Common myeloid progenitor, CD34-positive (primary cell): ENCODE measurements around the gene ZDHHC18.
"Not testable (repeated sequence)": the region's sequence is repeated elsewhere in the genome, so short reads cannot be mapped to it uniquely, and the experiment has no call there.

Experiments used
- CTCF ChIA-PET: fragments of 350-600 bp; sonication (Branson Sonifier 250); formaldehyde crosslinking; loops from one replicate; lab custom pipeline; 2021; ENCODE audit warnings: antibody characterized with exemption; lab: Charles Lee
- POLR2A ChIA-PET: fragments of 350-600 bp; sonication (Branson Sonifier 250); formaldehyde crosslinking; loops from one replicate; lab custom pipeline; 2021; ENCODE audit warnings: antibody characterized with exemption; lab: Charles Lee
- DNase-seq, 3 donors: peaks; one replicate each; pipeline versions ENCODE4 v3.0.0 to v3.0.0-alpha.2; 2013
- H3K27ac ChIP-seq, 2 experiments: 1 replicate in 1 of 2; 2 replicates in 1 of 2; pipeline ENCODE4 v1.7.0; 2013; ENCODE audit warnings: inconsistent platforms in 2 of 2, low read length in 2 of 2, mild to moderate bottlenecking in 2 of 2, low read depth in 1 of 2, moderate library complexity in 1 of 2; ENCODE audit not compliant: severe bottlenecking in 2 of 2, insufficient read depth in 1 of 2, poor library complexity in 1 of 2
- H3K27me3 ChIP-seq, 5 experiments: replicated peaks in 2 of 5; 1 replicate in 3 of 5; 2 replicates in 2 of 5; pipeline versions ENCODE4 v1.6.1 to v1.7.0; 2013; ENCODE audit warnings: low read length in 4 of 5, mild to moderate bottlenecking in 2 of 5, moderate library complexity in 2 of 5, inconsistent platforms in 1 of 5; ENCODE audit not compliant: insufficient read depth in 5 of 5, control insufficient read depth in 4 of 5
- H3K36me3 ChIP-seq, 4 experiments: 1 replicate in 2 of 4; 2 replicates in 2 of 4; pipeline versions ENCODE4 v1.6.1 to v1.7.0; 2013; ENCODE audit warnings: low read length in 3 of 4, control low read depth in 1 of 4, mild to moderate bottlenecking in 1 of 4; ENCODE audit not compliant: control insufficient read depth in 4 of 4, insufficient read depth in 4 of 4
- H3K4me1 ChIP-seq, 4 experiments: 1 replicate in 3 of 4; 2 replicates in 1 of 4; pipeline versions ENCODE4 v1.6.1 to v1.7.1; 2013; ENCODE audit warnings: low read length in 3 of 4, mild to moderate bottlenecking in 3 of 4, control low read depth in 1 of 4, inconsistent platforms in 1 of 4, moderate library complexity in 1 of 4; ENCODE audit not compliant: control insufficient read depth in 4 of 4, insufficient read depth in 4 of 4; ENCODE audit errors: control extremely low read depth in 1 of 4
- H3K4me3 ChIP-seq, 7 experiments: 1 replicate in 4 of 7; 2 replicates in 3 of 7; pipeline versions ENCODE4 v1.5.1 to v1.7.0; 2013; ENCODE audit warnings: mild to moderate bottlenecking in 7 of 7, low read length in 6 of 7, moderate library complexity in 6 of 7, inconsistent platforms in 2 of 7, low read depth in 2 of 7, control low read depth in 1 of 7; ENCODE audit not compliant: insufficient read depth in 4 of 7, control insufficient read depth in 1 of 7; ENCODE audit errors: extremely low read depth in 1 of 7
- H3K9me3 ChIP-seq, 5 experiments: 1 replicate in 4 of 5; 2 replicates in 1 of 5; pipeline versions ENCODE4 v1.6.1 to v1.7.1; 2013; ENCODE audit warnings: low read length in 4 of 5, mild to moderate bottlenecking in 2 of 5, inconsistent platforms in 1 of 5, low read depth in 1 of 5, moderate library complexity in 1 of 5; ENCODE audit not compliant: control insufficient read depth in 4 of 5, insufficient read depth in 2 of 5; ENCODE audit errors: control extremely low read depth in 1 of 5
- WGBS: methylation state at CpG from one replicate; pipeline ENCODE4 v1.1.5; 2013; ENCODE audit not compliant: insufficient coverage; 5-methylcytosine and 5-hydroxymethylcytosine counted together

ZDHHC18 gene

GRCh38 chr1:26874896-26875295 lies 48.4 kb downstream of the ZDHHC18 start:
- WGBS: 95% methylated on average over 4 of the region's 4 CpGs
- POLR2A ChIA-PET: no interaction called here
- no peak for DNase-seq
- Histone ChIP-seq H3K4me3 (no peak overlapping the region), H3K27me3 (no peaks in the 10 kb centered on the region), H3K27ac (no peak overlapping the region), H3K9me3 (no peaks in the 10 kb centered on the region), H3K4me1 (no peaks in the 10 kb centered on the region), H3K36me3 (peaks cover 0 to 30% (median 22%) of the 10 kb centered on the region in 4 experiments)
- CTCF ChIA-PET: interaction anchor here (1.3 to 1.6 kb wide), 2 partner anchors 11 to 275 kb away, joined by 4 to 6 read pairs; no protein-coding TSS in a partner anchor

DNA sequence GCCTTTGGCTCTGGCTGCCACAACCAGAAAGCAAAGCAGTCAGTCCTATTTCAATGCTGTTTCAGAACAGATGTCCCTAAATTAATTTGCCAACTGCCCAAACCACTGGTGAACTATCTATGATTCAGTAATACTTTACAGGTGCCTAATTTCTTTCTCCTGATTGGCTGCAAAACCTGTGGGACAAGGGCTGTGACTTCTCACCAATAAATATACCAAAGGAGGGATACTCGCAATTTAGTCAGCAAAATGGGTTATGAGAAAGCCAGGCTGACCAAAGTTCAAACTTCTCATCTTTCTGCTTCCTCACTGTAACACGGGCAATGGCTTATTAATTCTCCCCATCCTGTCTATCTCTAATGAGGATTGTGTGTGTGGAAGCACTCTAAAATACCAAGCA lies 50.8 kb downstream of the ZDHHC18 start:
- ChIA-PET CTCF (interaction anchor here (1.0 to 7.6 kb wide), 7 partner anchors 10 to 275 kb away, joined by 3 to 56 read pairs (median 5); partner anchors contain the start of gene SFN), POLR2A (interaction anchor here (1.7 kb wide), 1 partner anchor 13 kb away, joined by 4 read pairs; the partner anchor contains the start of gene GPN2)
- H3K4me3 ChIP-seq: no peak overlapping the region
- DNase-seq: no peak
- H3K4me1 ChIP-seq: no peaks in the 10 kb centered on the region
- peaks cover 0 to 52% (median 35%) of the 10 kb centered on the region in 4 experiments for H3K36me3 ChIP-seq
- no peaks in the 10 kb centered on the region for H3K9me3 ChIP-seq
- H3K27ac ChIP-seq: no peak overlapping the region
- no peaks in the 10 kb centered on the region for H3K27me3 ChIP-seq
- WGBS: 100% methylated on average over 1 of the region's 2 CpGs

- Histone ChIP-seq H3K4me1 (no peaks in the 10 kb centered on the region), H3K36me3 (peaks cover 13 to 76% (median 47%) of the 10 kb centered on the region in 4 experiments), H3K27me3 (no peaks in the 10 kb centered on the region), H3K27ac (no peak overlapping the region), H3K4me3 (no peak overlapping the region), H3K9me3 (no peaks in the 10 kb centered on the region)
- ChIA-PET CTCF (interaction anchor here (1.1 to 7.6 kb wide), 8 partner anchors 20 to 281 kb away, joined by 3 to 56 read pairs (median 10); partner anchors contain the start of gene SFN), POLR2A (no interaction called here)
- 80% methylated on average over 1 of the region's 4 CpGs for WGBS
- DNase-seq: no peak
Measured at GRCh38 chr1:26879793-26880192, 53.3 kb downstream of the ZDHHC18 start.

- not testable (repeated sequence) for H3K4me1 ChIP-seq, H3K27me3 ChIP-seq, H3K4me3 ChIP-seq, DNase-seq, H3K9me3 ChIP-seq, H3K27ac ChIP-seq
- ChIA-PET CTCF (interaction anchor here (1.0 to 7.6 kb wide), 11 partner anchors 10 to 283 kb away, joined by 3 to 56 read pairs (median 8); partner anchors contain the start of gene SFN), POLR2A (interaction anchor here (0.7 kb wide), 1 partner anchor 10 kb away, joined by 3 read pairs; no protein-coding TSS in a partner anchor)
- 100% methylated on average over 5 of the region's 6 CpGs for WGBS
- peaks cover 20 to 82% (median 54%) of the 10 kb centered on the region in 4 experiments for H3K36me3 ChIP-seq
Measured at GRCh38 chr1:26881611-26882010, 55.1 kb downstream of the ZDHHC18 start.

DNA sequence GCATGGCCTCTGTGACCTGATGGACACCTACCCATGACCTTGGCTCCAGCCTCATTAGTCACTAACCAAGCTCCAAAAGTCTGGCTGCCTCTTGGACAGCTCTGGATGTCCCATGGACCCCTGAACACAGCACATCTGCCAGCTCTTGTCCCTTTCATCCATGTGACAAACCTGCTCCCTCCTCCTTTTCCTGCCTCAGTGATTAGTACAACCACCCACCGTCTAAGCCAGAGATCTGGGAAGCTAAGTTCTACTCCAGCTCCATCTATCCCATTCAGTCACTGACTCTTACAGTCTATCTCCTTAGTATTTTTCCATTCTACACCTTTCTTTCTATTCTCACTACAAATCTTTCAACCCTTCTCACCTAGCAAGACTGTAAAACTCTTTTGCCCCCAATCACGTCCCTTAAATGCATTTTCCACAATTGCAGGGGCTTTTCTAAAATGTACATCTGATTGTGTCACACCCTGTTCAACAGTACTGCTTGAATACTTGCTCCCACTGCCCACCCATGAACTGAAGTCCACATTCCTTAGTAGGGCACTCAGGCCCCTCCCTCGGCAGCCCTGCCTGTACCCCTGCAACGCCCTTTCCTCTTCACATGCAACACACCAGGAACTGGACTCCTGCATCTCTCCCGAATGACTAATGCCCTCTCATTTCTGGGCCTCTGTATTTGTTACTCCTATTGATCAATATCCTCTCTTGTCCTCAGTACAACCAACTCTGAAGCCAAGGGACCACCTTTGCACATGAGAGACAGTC lies 56.4 kb downstream of the ZDHHC18 start:
- H3K4me1 ChIP-seq: no peaks in the 10 kb centered on the region
- WGBS: 97% methylated on average over 5 of the region's 5 CpGs
- no peak overlapping the region for H3K4me3 ChIP-seq
- ChIA-PET POLR2A (no interaction called here), CTCF (interaction anchor here (1.0 to 7.6 kb wide), 10 partner anchors 17 to 284 kb away, joined by 3 to 56 read pairs (median 8); partner anchors contain the start of gene SFN)
- no peaks in the 10 kb centered on the region for H3K27me3 ChIP-seq
- DNase-seq: no peak
- peaks cover 20 to 75% (median 53%) of the 10 kb centered on the region in 4 experiments for H3K36me3 ChIP-seq
- no peak overlapping the region for H3K27ac ChIP-seq
- no peaks in the 10 kb centered on the region for H3K9me3 ChIP-seq

DNA sequence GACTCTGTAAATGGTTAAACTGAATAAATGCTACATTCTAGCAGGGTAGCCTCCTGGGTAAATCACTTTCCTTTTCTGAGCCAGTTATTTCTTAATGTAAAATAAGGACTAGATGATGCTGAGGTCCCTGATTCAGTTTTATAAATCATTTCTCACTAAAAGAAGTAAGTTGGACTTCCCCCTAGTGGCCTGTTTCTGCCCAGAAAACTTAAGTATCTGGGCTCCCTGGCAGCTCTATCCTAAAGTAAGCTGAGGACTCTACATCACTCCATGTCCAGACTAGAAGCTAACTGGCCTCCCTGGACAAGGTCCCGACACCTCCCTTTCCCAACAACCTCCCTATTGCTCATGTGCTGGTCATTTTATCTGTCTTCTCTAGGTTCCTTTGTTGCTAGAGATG lies 60.6 kb downstream of the ZDHHC18 start:
- Histone ChIP-seq H3K27ac (no peak overlapping the region), H3K9me3 (no peaks in the 10 kb centered on the region), H3K27me3 (no peaks in the 10 kb centered on the region), H3K4me3 (no peak overlapping the region), H3K36me3 (peaks cover 20 to 66% (median 40%) of the 10 kb centered on the region in 4 experiments), H3K4me1 (peaks cover 3 to 21% (median 18%) of the 10 kb centered on the region in 4 experiments)
- DNase-seq: peak; percentile 46 to 71 (median 67)
- no CpG with 5 or more reads among the region's 1 CpG for WGBS
- ChIA-PET CTCF (interaction anchor here (0.7 to 4.8 kb wide), 21 partner anchors 8 to 877 kb away, joined by 3 to 26 read pairs (median 4); partner anchors contain the start of genes GPATCH3 and PIGV), POLR2A (no interaction called here)
